Fibroblast of villous mesenchyme (primary cell): ENCODE data around the gene KLK4. TPM values are rescaled to one million over a fixed set of nuclear protein-coding genes. Genes with fewer than 3 reads are reported as not detected.

Experiments
- DNase-seq: peaks from one replicate; pipeline ENCODE4 v3.0.0-alpha.2; 2010; ENCODE audit warnings: low read depth
- H3K4me3 ChIP-seq: 2 replicates; pipeline ENCODE4 v1.5.1; 2011; ENCODE audit warnings: low read depth, mild to moderate bottlenecking, low read length
- total RNA-seq: library from RNA; depleted of rRNA; stranded (reverse); fragments of >200 nt; gene quantifications from 2 replicates; pipeline ENCODE4 v1.2.3, GENCODE V29; 2012
- TF ChIP-seq, protein P1 (sequence below): IDR thresholded peaks from 2 replicates; pipeline ENCODE4 v1.5.1; 2012; ENCODE audit warnings: low read depth, mild to moderate bottlenecking, low read length; ENCODE audit not compliant: insufficient read depth

KLK4 gene
- total RNA-seq, 1 donor, result not detected

DNA sequence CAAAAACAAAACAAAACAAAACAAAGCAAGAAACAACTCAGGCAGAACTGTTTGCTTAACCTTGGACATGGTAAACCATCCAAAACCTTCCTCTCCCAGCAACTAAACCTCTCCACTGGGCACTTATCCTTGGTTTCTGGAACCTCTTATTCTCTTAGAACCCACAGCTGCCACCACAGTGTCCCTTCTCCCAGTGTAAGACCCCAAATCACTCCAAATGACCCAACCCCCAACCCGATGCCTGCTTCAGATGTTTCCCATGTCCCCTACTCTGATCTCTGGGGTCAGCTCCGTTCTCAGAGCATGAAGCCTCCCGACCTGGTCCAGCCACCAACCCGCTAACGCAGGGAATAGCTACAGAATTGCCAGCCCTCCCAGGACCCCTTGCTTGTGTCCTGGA is 37.0 kb downstream of the KLK4 start:
- H3K4me3 ChIP-seq, result no peak overlapping the region
- DNase-seq, result no peak
- TF ChIP-seq, protein P1, sequence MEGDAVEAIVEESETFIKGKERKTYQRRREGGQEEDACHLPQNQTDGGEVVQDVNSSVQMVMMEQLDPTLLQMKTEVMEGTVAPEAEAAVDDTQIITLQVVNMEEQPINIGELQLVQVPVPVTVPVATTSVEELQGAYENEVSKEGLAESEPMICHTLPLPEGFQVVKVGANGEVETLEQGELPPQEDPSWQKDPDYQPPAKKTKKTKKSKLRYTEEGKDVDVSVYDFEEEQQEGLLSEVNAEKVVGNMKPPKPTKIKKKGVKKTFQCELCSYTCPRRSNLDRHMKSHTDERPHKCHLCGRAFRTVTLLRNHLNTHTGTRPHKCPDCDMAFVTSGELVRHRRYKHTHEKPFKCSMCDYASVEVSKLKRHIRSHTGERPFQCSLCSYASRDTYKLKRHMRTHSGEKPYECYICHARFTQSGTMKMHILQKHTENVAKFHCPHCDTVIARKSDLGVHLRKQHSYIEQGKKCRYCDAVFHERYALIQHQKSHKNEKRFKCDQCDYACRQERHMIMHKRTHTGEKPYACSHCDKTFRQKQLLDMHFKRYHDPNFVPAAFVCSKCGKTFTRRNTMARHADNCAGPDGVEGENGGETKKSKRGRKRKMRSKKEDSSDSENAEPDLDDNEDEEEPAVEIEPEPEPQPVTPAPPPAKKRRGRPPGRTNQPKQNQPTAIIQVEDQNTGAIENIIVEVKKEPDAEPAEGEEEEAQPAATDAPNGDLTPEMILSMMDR, result no peak

DNA sequence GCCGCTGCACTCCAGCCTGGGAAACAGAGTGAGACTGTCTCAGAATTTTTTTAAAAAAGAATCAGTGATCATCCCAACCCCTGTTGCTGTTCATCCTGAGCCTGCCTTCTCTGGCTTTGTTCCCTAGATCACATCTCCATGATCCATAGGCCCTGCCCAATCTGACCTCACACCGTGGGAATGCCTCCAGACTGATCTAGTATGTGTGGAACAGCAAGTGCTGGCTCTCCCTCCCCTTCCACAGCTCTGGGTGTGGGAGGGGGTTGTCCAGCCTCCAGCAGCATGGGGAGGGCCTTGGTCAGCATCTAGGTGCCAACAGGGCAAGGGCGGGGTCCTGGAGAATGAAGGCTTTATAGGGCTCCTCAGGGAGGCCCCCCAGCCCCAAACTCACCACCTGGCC is 38.1 kb downstream of the KLK4 start, which contains the start of gene KLK2:
Gene KLK2, plus strand, starts transcription at position 384 of the 400 bp plus-strand sequence. CDS start 35 bp downstream, outside the sequence.
- TF ChIP-seq, protein P1, result no peak
- no peak for DNase-seq
- H3K4me3 ChIP-seq, result no peak within 1 kb of the TSS

DNA sequence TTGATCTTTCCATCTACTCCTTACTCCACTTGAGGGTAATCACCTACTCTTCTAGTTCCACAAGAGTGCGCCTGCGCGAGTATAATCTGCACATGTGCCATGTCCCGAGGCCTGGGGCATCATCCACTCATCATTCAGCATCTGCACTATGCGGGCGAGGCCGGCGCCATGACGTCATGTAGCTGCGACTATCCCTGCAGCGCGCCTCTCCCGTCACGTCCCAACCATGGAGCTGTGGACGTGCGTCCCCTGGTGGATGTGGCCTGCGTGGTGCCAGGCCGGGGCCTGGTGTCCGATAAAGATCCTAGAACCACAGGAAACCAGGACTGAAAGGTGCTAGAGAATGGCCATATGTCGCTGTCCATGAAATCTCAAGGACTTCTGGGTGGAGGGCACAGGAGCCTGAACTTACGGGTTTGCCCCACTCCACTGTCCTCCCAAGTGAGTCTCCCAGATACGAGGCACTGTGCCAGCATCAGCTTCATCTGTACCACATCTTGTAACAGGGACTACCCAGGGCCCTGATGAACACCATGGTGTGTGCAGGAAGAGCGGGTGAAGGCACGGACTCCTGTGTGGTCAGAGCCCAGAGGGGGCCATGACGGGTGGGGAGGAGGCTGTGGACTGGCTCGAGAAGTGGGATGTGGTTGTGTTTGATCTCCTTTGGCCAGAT is 40.6 kb downstream of the KLK4 start:
- TF ChIP-seq, protein P1, result no peak
- H3K4me3 ChIP-seq, result no peak overlapping the region
- DNase-seq, result no peak

DNA sequence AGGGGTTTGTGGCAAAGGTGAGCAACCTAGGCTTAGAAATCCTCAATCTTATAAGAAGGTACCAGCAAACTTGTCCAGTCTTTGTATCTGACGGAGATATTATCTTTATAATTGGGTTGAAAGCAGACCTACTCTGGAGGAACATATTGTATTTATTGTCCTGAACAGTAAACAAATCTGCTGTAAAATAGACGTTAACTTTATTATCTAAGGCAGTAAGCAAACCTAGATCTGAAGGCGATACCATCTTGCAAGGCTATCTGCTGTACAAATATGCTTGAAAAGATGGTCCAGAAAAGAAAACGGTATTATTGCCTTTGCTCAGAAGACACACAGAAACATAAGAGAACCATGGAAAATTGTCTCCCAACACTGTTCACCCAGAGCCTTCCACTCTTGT is 41.7 kb downstream of the KLK4 start:
- no peak for DNase-seq
- no peak overlapping the region for H3K4me3 ChIP-seq
- TF ChIP-seq, protein P1, result no peak

DNA sequence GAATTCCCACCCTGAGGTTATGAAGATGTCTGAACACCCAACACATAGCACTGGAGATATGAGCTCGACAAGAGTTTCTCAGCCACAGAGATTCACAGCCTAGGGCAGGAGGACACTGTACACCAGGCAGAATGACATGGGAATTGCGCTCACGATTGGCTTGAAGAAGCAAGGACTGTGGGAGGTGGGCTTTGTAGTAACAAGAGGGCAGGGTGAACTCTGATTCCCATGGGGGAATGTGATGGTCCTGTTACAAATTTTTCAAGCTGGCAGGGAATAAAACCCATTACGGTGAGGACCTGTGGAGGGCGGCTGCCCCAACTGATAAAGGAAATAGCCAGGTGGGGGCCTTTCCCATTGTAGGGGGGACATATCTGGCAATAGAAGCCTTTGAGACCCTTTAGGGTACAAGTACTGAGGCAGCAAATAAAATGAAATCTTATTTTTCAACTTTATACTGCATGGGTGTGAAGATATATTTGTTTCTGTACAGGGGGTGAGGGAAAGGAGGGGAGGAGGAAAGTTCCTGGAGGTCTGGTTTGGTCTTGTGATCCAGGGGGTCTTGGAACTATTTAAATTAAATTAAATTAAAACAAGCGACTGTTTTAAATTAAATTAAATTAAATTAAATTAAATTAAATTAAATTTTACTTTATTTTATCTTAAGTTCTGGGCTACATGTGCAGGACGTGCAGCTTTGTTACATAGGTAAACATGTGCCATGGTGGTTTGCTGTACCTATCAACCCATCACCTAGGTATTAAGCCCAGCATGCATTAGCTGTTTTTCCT is 49.5 kb downstream of the KLK4 start:
- TF ChIP-seq, protein P1, result no peak
- no peak overlapping the region for H3K4me3 ChIP-seq
- DNase-seq, result no peak

DNA sequence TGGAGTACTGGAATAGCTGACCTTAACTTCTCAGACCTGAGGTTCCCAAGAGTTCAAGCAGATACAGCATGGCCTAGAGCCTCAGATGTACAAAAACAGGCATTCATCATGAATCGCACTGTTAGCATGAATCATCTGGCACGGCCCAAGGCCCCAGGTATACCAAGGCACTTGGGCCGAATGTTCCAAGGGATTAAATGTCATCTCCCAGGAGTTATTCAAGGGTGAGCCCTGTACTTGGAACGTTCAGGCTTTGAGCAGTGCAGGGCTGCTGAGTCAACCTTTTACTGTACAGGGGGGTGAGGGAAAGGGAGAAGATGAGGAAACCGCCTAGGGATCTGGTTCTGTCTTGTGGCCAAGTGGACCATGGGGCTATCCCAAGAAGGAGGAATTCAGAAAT is 50.2 kb downstream of the KLK4 start:
- TF ChIP-seq, protein P1, result no peak
- DNase-seq, result no peak
- no peak overlapping the region for H3K4me3 ChIP-seq

DNA sequence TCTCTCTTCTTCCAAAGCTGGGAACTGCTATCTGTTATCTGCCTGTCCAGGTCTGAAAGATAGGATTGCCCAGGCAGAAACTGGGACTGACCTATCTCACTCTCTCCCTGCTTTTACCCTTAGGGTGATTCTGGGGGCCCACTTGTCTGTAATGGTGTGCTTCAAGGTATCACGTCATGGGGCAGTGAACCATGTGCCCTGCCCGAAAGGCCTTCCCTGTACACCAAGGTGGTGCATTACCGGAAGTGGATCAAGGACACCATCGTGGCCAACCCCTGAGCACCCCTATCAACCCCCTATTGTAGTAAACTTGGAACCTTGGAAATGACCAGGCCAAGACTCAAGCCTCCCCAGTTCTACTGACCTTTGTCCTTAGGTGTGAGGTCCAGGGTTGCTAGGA is 51.3 kb downstream of the KLK4 start:
- no peak for DNase-seq
- no peak overlapping the region for H3K4me3 ChIP-seq
- TF ChIP-seq, protein P1, result no peak
